GM21737 (cell line): ENCODE results near the gene PDE4A.

Source experiments
- ATAC-seq: cut with Tn5 transposase; IDR thresholded peaks from one replicate; pipeline ENCODE4 v1.9.1; 2021; ENCODE audit warnings: mild to moderate bottlenecking, moderate library complexity; ENCODE audit not compliant: unreplicated experiment

Gene PDE4A

GRCh38 chr19:10505583-10506229 lies 85.4 kb downstream of the PDE4A start:
- no peak for ATAC-seq

DNA sequence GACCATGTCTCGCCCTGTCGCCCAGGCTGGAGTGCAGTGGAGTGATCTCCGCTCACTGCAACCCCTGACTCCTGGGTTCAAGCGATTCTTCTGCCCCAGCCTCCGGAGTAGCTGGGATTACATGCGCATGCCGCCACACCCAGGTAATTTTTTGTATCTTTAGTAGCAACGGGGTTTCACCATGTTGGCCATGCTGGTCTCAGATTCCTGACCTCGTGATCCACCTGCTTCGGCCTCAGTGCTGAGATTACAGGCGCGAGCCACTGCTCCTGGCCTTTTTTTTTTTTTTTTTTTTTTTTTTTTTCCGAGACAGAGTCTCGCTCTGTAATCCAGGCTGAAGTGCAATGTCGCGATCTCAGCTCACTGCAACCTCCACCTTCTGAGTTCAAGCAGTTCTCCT lies 87.7 kb downstream of the PDE4A start:
- ATAC-seq = no peak

DNA sequence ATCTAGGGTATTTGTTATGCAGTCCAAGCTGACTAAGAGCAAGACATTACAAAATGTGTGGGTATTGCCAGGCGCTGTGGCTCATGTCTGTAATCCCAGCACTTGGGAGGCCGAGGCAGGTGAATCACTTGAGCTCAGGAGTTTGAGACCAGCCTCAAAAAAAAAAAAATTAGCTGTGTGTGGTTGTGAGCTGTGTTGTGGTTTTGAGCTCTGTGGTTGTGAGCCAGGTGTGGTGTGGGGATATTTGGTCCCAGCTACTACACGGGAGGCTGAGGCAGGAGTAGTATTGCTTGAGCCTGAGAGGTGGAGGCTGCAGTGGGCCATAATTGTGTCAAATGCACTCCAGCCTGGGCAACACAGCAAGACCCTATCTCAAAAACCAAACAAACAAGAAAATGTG lies 88.4 kb downstream of the PDE4A start:
- ATAC-seq = no peak

- ATAC-seq = no peak
Measured at GRCh38 chr19:10510301-10510802, 90.0 kb downstream of the PDE4A start.

DNA sequence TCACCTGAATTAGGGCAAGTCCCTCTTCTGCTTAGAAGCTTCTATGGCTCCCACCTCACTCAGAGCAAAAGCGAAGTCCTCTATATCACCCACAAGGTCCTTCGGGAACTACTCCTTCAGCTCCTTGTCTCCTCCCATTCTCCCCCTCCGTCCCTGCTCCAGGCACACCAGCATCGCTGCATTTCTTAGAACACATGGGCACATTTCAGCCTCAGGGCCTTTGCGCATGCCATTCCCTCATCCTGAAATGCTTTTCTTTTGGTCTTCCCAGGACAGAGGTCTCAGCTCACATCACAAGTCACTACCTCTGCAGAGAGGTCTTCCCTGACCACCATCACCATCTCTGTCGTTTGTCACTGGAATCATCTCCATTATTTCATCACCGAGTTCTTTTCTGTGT lies 92.9 kb downstream of the PDE4A start:
- no peak for ATAC-seq

GRCh38 chr19:10514211-10515145 lies 94.1 kb downstream of the PDE4A start:
- no peak for ATAC-seq

GRCh38 chr19:10516064-10516385 lies 95.7 kb downstream of the PDE4A start:
- ATAC-seq = no peak

DNA sequence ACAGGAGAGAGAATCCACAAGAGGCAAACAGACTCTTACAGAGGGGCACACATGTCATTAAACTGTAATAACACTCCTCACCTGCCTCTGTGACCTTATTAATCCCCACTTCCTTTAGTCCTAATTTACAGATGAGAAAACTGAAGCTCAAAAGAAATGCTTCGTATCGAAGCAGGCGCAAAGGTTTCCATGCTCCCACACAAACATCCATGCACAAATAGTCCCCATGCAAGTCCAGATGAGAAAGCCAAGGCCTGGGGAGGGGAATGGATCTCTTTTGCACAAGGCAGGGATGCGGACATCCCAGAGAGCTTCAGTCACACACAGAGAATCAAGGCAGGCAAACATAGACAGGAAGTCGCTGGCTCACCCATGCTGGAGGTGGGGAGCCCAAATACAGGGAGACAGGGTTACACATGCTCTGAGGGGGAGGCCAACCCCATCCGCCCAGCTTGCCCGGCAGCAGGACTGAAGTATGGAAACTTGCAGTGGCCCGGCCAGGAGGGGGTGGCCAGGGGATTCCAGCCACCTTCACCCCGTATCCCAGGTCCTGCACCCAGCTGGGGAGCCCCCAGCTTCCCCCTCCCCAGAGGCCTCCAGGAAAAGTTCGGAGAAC lies 96.4 kb downstream of the PDE4A start:
- no peak for ATAC-seq

GRCh38 chr19:10517361-10517759 lies 97.0 kb downstream of the PDE4A start, which contains the start of gene S1PR5:
Gene S1PR5, minus strand, starts transcription at chr19:10517447. Its CDS starts 2,436 bp downstream, at chr19:10515011.
- no peak for ATAC-seq

DNA sequence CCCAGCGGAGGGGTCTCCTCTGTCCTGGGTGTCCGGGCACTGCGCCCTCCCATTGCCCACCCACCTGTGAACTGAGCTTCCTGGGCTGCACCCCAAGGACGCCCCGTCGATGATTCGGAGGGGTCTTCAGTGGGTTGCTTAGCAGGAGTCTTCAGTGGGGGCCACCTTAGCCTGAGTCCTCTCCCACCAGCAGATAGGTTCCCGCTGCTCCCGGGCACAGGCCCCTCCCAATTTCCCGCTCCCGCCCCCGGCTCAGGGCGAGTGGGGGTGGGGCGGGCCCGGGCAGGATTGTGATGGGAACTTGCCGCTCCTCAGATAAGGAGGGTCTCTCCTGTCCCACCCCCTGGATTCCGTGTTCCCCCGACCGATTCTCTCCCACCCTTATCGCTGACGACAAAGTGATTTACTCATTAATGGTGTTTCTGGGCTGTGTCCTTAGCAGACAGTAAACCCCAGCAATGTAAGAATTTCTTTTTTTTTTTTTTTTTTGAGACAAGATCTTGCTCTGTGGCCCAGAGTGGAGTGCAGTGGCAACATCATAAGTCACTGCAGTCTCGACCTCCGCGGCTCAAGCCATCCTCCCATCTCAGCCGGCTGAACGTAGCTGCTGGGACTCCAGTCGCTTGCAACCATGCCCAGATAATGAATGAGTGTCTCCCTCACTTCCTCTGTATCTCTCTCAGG lies 97.6 kb downstream of the PDE4A start:
- no peak for ATAC-seq

GRCh38 chr19:10518444-10519361 lies 98.4 kb downstream of the PDE4A start:
- no peak for ATAC-seq
